Panc1 (cell line): Measurements from ENCODE around the gene ZNF396. TPM values are rescaled to one million over a fixed set of nuclear protein-coding genes. Genes with fewer than 3 reads are reported as not detected.

Experiments
- ATAC-seq: fragments of 200-7000 bp; cut with Tn5 transposase; 2 replicates; pipeline ENCODE4 v1.9.1; 2020; ENCODE audit warnings: mild to moderate bottlenecking, moderate library complexity
- BruUV-seq: library from RNA; stranded (reverse); fragments of 400-500 nt; replicated peaks from 2 replicates; lab custom pipeline; 2021; lab: Mats Ljungman, UMichigan
- CTCF ChIA-PET: fragments of 300-600 bp; sonication (Branson Sonifier 250); formaldehyde crosslinking; loops from one replicate; lab custom pipeline; 2022; ENCODE audit warnings: antibody characterized with exemption; lab: Charles Lee
- POLR2A ChIA-PET: fragments of 300-600 bp; sonication (Branson Sonifier 250); formaldehyde crosslinking; loops from one replicate; lab custom pipeline; 2022; ENCODE audit warnings: antibody characterized with exemption; lab: Charles Lee
- DNase-seq: peaks from one replicate; pipeline ENCODE4 v3.0.0-alpha.2; 2010; ENCODE audit warnings: low read depth, low spot score
- H3K27ac ChIP-seq: 2 replicates; pipeline ENCODE4 v1.5.1; 2011; ENCODE audit warnings: mild to moderate bottlenecking, low read length, inconsistent platforms
- H3K27me3 ChIP-seq: fragments of 200-500 bp; sonication (Bioruptor generic); 2 replicates; pipeline ENCODE4 v1.6.0; 2014; ENCODE audit warnings: low read length, inconsistent platforms; ENCODE audit not compliant: control insufficient read depth, insufficient read depth
- H3K36me3 ChIP-seq: fragments of 200-500 bp; sonication (Bioruptor generic); 2 replicates; pipeline ENCODE4 v1.5.1; 2014; ENCODE audit warnings: inconsistent platforms, mild to moderate bottlenecking, low read length, moderate library complexity; ENCODE audit not compliant: control insufficient read depth, insufficient read depth
- H3K4me1 ChIP-seq: 2 replicates; pipeline ENCODE4 v1.5.1; 2011; ENCODE audit warnings: inconsistent platforms, mild to moderate bottlenecking, low read length, moderate library complexity; ENCODE audit not compliant: control insufficient read depth, insufficient read depth
- H3K4me3 ChIP-seq, 2 experiments: 2 replicates each; pipeline ENCODE4 v1.5.1; 2011 to 2012; ENCODE audit warnings: low read depth in 2 of 2, low read length in 2 of 2, mild to moderate bottlenecking in 2 of 2, inconsistent platforms in 1 of 2, moderate library complexity in 1 of 2
- H3K9me3 ChIP-seq: fragments of 200-500 bp; sonication (Bioruptor generic); 2 replicates; pipeline ENCODE4 v1.5.1; 2014; ENCODE audit warnings: low read depth, mild to moderate bottlenecking, inconsistent platforms, low read length, moderate library complexity; ENCODE audit not compliant: control insufficient read depth, insufficient read depth
- POLR2AphosphoS5 ChIP-seq: IDR thresholded peaks from 2 replicates; pipeline ENCODE4 v1.6.1; 2012; ENCODE audit warnings: mild to moderate bottlenecking, low read depth, low read length, moderate library complexity
- SIN3A ChIP-seq: IDR thresholded peaks from 2 replicates; pipeline ENCODE4 v1.6.1; 2012; ENCODE audit warnings: low read depth, mild to moderate bottlenecking, low read length, moderate library complexity, borderline replicate concordance; ENCODE audit not compliant: insufficient read depth
- TCF7L2 ChIP-seq: IDR thresholded peaks from 2 replicates; pipeline ENCODE4 v1.6.1; 2011; ENCODE audit warnings: mild to moderate bottlenecking, low read depth, low read length, inconsistent platforms
- in situ Hi-C: cut with HindIII; loops from 2 replicates; pipeline ENCODE4 v1.10.0; 2016; ENCODE audit warnings: low sequenced_read_pairs, low pct_unique_long_range_greater_than_20kb
- intact Hi-C: fragments of 100-400 bp; cut with micrococcal nuclease; formaldehyde crosslinking; loops from one replicate; pipeline ENCODE4 v1.10.0; 2022; ENCODE audit not compliant: unreplicated experiment
- total RNA-seq: library from RNA; stranded (reverse); gene quantifications from one replicate; pipeline ENCODE4 v1.2.1, GENCODE V29; 2021; ENCODE audit not compliant: unreplicated experiment
- TF ChIP-seq, protein P1 (sequence below): fragments of 450-650 bp; IDR thresholded peaks from 2 replicates; pipeline ENCODE4 v1.5.1; 2017; ENCODE audit warnings: mild to moderate bottlenecking
- TF ChIP-seq, protein P2 (sequence below), 2 experiments: IDR thresholded peaks; 2 replicates each; pipeline ENCODE4 v1.6.1; 2011 to 2012; ENCODE audit warnings: low read depth in 2 of 2, control low read depth in 1 of 2, low read length in 1 of 2, mild to moderate bottlenecking in 1 of 2, moderate library complexity in 1 of 2; ENCODE audit not compliant: insufficient read depth in 1 of 2

The ZNF396 gene
- total RNA-seq, 1 experiment from 2014 or later, result 2.8 TPM

DNA sequence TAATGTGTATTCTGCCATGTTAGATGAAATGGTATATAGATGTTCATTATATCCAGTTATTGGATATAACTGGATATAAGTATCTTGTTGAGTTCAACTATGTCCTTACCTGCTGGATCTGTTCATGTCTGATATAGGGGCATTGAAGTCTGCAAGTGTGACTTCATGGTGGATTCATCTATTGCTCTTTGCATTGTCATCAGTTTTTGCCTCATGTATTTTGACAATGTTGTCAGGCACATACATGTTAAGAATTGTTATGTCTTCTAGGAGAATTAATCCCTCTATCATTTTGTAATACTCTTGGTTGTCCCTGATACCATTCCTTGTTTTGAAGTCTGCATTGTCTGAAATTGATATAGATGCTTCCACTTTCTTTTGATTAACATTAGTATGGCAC lies 48.3 kb downstream of the ZNF396 start:
- Histone ChIP-seq H3K36me3 (peaks cover 8% of the 10 kb centered on the region; the same call in 1 of the 2 replicates), H3K4me3 (no peak overlapping the region), H3K27me3 (no peaks in the 10 kb centered on the region), H3K9me3 (no peaks in the 10 kb centered on the region; the same call in 1 of the 2 replicates), H3K27ac (no peak overlapping the region), H3K4me1 (no peaks in the 10 kb centered on the region)
- POLR2A ChIA-PET, result no interaction called here
- intact Hi-C loops (no loop called here), in situ Hi-C loops (no loop called here)
- ATAC-seq (no peak), DNase-seq (no peak)
- no TSS peak for BruUV-seq
- TF ChIP-seq, protein P1, sequence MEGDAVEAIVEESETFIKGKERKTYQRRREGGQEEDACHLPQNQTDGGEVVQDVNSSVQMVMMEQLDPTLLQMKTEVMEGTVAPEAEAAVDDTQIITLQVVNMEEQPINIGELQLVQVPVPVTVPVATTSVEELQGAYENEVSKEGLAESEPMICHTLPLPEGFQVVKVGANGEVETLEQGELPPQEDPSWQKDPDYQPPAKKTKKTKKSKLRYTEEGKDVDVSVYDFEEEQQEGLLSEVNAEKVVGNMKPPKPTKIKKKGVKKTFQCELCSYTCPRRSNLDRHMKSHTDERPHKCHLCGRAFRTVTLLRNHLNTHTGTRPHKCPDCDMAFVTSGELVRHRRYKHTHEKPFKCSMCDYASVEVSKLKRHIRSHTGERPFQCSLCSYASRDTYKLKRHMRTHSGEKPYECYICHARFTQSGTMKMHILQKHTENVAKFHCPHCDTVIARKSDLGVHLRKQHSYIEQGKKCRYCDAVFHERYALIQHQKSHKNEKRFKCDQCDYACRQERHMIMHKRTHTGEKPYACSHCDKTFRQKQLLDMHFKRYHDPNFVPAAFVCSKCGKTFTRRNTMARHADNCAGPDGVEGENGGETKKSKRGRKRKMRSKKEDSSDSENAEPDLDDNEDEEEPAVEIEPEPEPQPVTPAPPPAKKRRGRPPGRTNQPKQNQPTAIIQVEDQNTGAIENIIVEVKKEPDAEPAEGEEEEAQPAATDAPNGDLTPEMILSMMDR, result no peak
- TF ChIP-seq, protein P2, sequence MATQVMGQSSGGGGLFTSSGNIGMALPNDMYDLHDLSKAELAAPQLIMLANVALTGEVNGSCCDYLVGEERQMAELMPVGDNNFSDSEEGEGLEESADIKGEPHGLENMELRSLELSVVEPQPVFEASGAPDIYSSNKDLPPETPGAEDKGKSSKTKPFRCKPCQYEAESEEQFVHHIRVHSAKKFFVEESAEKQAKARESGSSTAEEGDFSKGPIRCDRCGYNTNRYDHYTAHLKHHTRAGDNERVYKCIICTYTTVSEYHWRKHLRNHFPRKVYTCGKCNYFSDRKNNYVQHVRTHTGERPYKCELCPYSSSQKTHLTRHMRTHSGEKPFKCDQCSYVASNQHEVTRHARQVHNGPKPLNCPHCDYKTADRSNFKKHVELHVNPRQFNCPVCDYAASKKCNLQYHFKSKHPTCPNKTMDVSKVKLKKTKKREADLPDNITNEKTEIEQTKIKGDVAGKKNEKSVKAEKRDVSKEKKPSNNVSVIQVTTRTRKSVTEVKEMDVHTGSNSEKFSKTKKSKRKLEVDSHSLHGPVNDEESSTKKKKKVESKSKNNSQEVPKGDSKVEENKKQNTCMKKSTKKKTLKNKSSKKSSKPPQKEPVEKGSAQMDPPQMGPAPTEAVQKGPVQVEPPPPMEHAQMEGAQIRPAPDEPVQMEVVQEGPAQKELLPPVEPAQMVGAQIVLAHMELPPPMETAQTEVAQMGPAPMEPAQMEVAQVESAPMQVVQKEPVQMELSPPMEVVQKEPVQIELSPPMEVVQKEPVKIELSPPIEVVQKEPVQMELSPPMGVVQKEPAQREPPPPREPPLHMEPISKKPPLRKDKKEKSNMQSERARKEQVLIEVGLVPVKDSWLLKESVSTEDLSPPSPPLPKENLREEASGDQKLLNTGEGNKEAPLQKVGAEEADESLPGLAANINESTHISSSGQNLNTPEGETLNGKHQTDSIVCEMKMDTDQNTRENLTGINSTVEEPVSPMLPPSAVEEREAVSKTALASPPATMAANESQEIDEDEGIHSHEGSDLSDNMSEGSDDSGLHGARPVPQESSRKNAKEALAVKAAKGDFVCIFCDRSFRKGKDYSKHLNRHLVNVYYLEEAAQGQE (IDR thresholded peaks at IDR 0.05; ENCODE audit: insufficient read depth in 1 of 2, low read depth in 2 of 2, low read length in 1 of 2), result no peak
- TF ChIP-seq TCF7L2 (no peak), POLR2AphosphoS5 (no peak)
- CTCF ChIA-PET, result no interaction called here

DNA sequence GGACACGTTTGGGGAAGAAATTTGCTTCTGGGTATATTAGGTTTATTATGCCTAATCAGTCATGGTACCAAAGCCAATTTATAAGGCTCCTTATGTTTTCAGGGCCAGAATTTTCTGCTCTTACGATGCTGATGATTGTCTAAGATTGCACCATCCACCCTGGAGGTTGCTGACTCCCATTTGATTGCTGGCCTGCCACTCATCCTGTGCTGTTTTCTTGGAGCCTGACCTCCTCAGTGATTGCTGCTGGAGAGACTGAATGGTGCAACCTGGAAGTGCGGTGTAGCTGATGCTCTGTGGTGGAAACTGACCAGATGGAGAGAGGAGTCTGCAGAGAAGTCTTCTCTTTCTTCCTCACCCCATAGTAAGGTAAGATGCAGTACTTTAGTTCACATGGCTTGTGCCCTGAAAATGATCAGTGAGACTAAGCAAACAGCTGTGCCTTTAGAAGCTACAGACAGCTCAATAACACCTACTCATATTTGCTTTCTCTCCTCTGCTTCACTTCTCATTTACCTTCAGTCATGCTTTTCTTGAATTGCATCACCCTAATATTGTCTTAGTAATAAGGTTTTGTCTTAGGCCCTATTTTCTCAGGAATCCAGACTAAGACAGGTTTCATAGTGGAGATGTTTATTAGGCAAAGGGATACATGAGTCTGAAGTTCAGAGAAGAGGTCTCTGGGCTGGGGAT lies 50.3 kb downstream of the ZNF396 start:
- no peak for DNase-seq
- H3K4me3 ChIP-seq, result no peak overlapping the region
- no TSS peak for BruUV-seq
- ChIA-PET POLR2A (no interaction called here), CTCF (no interaction called here)
- in situ Hi-C loops, result no loop called here
- intact Hi-C loops, result no loop called here
- no peaks in the 10 kb centered on the region for H3K36me3 ChIP-seq
- H3K27me3 ChIP-seq, result no peaks in the 10 kb centered on the region
- H3K9me3 ChIP-seq, result no peaks in the 10 kb centered on the region; the same call in 1 of the 2 replicates
- no peak overlapping the region for H3K27ac ChIP-seq
- TF ChIP-seq, protein P2 (IDR thresholded peaks at IDR 0.05; ENCODE audit: insufficient read depth in 1 of 2, low read depth in 2 of 2, low read length in 1 of 2), result no peak
- no peak for TF ChIP-seq POLR2AphosphoS5
- TF ChIP-seq, protein P1, result no peak
- no peak for TF ChIP-seq SIN3A
- no peak for TF ChIP-seq TCF7L2
- ATAC-seq, result no peak
- no peaks in the 10 kb centered on the region for H3K4me1 ChIP-seq
